ENCODE results near the gene FAM209A. TPM values are rescaled to one million over a fixed set of nuclear protein-coding genes. Genes with fewer than 3 reads are reported as not detected.
"Not testable (repeated sequence)": the region's sequence is repeated elsewhere in the genome, so short reads cannot be mapped to it uniquely, and the experiment has no call there.

Gene FAM209A
- total RNA-seq, 1 donor from 2014 or later, result not detected

DNA sequence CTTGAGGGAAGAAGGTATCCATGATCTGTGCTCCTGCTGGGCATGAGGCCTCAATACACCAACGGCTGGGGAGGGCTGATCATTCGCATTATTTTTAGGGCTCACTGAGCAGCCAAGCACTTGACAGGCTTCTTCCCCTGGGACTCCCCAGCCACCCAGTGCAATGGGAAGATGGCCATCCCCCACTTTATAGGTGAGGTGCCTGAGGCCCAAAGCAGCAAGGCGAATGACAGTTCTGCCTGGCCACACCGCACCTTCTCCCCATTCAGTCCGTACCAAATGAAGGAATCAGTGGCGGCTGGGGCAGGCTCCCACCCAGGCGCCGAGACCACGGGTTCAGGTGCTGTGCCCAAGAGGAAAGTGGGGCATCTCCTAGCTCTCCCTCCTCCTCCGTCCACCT is 4.4 kb upstream of the FAM209A start:
- DNase-seq (ENCODE audit: low spot score in 2 of 2), result peak in 1 of 2 donors; percentile 34
- intact Hi-C loops (cut with DNase I), result no loop called here
- Histone ChIP-seq H3K36me3 (peaks cover 43 to 48% of the 10 kb centered on the region in 2 donors), H3K27me3 (no peaks in the 10 kb centered on the region), H3K4me3 (no peak overlapping the region), H3K4me1 (no peaks in the 10 kb centered on the region), H3K9me3 (peaks cover 16 to 24% of the 10 kb centered on the region in 2 donors), H3K27ac (no peak overlapping the region)
- TF ChIP-seq, protein P1, sequence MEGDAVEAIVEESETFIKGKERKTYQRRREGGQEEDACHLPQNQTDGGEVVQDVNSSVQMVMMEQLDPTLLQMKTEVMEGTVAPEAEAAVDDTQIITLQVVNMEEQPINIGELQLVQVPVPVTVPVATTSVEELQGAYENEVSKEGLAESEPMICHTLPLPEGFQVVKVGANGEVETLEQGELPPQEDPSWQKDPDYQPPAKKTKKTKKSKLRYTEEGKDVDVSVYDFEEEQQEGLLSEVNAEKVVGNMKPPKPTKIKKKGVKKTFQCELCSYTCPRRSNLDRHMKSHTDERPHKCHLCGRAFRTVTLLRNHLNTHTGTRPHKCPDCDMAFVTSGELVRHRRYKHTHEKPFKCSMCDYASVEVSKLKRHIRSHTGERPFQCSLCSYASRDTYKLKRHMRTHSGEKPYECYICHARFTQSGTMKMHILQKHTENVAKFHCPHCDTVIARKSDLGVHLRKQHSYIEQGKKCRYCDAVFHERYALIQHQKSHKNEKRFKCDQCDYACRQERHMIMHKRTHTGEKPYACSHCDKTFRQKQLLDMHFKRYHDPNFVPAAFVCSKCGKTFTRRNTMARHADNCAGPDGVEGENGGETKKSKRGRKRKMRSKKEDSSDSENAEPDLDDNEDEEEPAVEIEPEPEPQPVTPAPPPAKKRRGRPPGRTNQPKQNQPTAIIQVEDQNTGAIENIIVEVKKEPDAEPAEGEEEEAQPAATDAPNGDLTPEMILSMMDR (IDR thresholded peaks at IDR 0.05), result no peak

DNA sequence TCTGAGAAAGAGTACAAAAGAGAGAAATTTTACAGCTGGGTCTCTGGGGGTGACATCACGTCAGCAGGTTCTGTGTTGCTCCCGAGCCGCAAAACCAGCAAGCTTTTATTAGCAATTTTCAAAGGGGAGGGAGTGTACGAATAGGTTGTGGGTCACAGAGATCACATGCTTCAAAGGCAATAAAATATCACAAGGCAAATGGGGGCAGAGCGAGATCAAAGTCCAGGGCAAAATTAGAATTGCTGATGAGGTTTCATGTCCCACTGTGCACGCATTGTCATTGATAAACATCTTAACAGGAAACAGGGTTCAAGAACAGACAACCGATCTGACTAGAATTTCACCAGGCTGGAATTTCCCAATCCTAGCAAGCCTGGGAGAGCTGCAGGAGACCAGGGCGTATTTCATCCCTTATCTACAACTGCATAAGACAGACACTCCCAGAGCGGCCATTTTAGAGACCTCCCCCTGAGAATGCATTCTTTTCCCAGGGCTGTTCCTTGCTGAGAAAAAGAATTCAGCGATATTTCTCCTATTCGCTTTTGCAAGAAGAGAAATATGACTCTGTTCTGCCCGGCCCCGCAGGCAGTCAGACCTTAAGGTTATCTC is 3.7 kb upstream of the FAM209A start:
- H3K36me3 ChIP-seq, result peaks cover 43 to 45% of the 10 kb centered on the region in 2 donors
- intact Hi-C loops (cut with DNase I); H3K27me3 ChIP-seq; H3K4me1 ChIP-seq; H3K4me3 ChIP-seq; H3K27ac ChIP-seq; DNase-seq (ENCODE audit: low spot score in 2 of 2): not testable (repeated sequence)
- peaks cover 16 to 24% of the 10 kb centered on the region in 2 donors for H3K9me3 ChIP-seq

DNA sequence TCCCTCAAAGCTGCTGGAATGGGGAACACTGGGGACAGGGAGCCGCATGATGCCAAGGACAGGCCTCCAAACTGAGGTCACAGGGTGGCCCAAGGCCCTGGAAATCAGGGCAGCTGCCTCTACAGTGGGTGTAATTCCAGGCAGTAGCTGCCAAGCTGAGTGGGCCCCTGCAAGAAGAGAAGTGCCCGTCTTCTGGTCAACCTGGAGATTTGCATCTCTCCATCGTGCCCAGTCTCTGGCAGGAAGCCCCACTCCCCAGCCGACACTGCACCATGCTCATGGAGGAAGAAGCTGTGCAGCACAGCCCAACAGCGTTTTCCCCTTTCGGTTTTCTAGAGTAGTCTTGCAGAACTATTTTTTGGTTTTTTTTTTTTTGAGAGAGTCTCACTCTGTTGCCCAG is 2.2 kb upstream of the FAM209A start:
- Histone ChIP-seq H3K4me3 (no peak overlapping the region), H3K9me3 (peaks cover 16 to 24% of the 10 kb centered on the region in 2 donors), H3K27ac (no peak overlapping the region), H3K4me1 (no peaks in the 10 kb centered on the region), H3K36me3 (peaks cover 33 to 34% of the 10 kb centered on the region in 2 donors), H3K27me3 (no peaks in the 10 kb centered on the region)
- TF ChIP-seq, protein P1 (IDR thresholded peaks at IDR 0.05), result no peak
- intact Hi-C loops (cut with DNase I), result no loop called here
- no peak for DNase-seq (ENCODE audit: low spot score in 2 of 2)

DNA sequence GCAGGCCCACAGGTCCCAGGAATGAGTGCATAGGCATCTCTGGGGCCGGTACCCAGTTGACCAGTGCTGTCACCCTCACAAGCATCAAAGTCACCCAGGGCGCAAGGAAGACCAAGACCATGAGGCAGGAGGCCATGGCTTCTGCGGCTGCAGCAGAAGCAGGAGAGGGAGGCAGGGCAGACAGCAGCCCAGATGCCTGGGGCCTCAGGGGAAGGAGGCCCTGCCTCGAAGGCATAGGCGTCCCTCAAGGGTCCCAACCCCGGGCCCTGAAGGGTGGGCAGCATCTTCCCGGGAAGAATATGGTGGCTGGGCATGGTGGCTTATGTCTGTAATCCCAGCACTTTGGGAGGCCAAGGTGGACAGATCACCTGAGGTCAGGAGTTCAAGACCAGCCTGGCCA is 3.0 kb downstream of the FAM209A start:
- TF ChIP-seq, protein P1 (IDR thresholded peaks at IDR 0.05), result no peak

DNA sequence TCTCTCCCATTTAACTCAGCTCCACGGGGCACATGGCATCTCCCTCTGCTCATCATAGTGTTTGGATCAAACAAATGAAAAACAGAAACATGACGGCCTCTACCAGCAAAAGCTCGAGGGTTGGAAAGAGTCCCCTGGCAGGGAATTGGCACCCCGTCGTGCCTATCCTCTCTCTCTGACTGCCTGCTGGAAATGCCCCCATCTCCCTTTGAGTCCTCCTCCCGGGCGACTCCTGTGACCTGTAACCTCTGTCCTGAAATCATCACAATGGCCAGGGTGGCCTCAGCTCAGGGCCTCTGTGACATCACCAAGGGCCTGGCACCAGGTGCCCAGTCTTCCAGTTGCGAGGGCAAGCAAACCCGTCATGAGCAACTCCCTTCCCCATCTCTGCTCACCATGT is 8.4 kb downstream of the FAM209A start, which contains the start of gene FAM209B:
FAM209B (plus strand) TSS at position 301 of the 400 bp plus-strand sequence; CDS start at position 397, 96 bp downstream.
- H3K27me3 ChIP-seq; H3K27ac ChIP-seq; DNase-seq (ENCODE audit: low spot score in 2 of 2); H3K4me1 ChIP-seq; H3K4me3 ChIP-seq; H3K9me3 ChIP-seq; H3K36me3 ChIP-seq; intact Hi-C loops (cut with DNase I): not testable (repeated sequence)

More for the DNA sequence above, 3.0 kb downstream of the FAM209A start:
- intact Hi-C loops (cut with DNase I), result no loop called here
- Histone ChIP-seq H3K4me1 (no peaks in the 10 kb centered on the region), H3K36me3 (no peaks in the 10 kb centered on the region), H3K27me3 (no peaks in the 10 kb centered on the region), H3K9me3 (no peaks in the 10 kb centered on the region), H3K27ac (no peak overlapping the region), H3K4me3 (no peak overlapping the region)
- no peak for DNase-seq (ENCODE audit: low spot score in 2 of 2)

DNA sequence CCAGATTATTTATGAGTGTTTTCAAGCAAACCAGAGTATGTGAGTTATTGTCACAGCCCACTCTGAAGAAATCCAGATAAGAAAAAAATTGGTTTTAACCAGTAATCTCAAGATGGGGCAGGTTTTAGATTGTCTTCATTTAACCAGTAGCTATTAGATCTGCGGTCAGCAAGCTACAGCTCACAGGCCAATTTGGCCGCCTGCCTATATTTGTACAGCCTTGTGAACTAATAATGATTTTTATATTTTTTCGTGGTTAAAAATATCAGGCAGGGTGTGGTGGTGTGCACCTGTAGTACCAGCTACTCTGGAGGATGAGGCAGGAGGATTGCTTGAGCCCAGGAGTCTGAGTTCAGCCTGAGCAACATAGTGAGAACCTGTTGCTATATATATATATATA is 13.5 kb downstream of the FAM209A start:
- no peak for DNase-seq (ENCODE audit: low spot score in 2 of 2)
- Histone ChIP-seq H3K4me1 (no peaks in the 10 kb centered on the region), H3K27ac (no peak overlapping the region), H3K4me3 (no peak overlapping the region), H3K9me3 (no peaks in the 10 kb centered on the region), H3K27me3 (no peaks in the 10 kb centered on the region), H3K36me3 (no peaks in the 10 kb centered on the region)
- TF ChIP-seq, protein P1 (IDR thresholded peaks at IDR 0.05), result no peak
- intact Hi-C loops (cut with DNase I), result no loop called here

DNA sequence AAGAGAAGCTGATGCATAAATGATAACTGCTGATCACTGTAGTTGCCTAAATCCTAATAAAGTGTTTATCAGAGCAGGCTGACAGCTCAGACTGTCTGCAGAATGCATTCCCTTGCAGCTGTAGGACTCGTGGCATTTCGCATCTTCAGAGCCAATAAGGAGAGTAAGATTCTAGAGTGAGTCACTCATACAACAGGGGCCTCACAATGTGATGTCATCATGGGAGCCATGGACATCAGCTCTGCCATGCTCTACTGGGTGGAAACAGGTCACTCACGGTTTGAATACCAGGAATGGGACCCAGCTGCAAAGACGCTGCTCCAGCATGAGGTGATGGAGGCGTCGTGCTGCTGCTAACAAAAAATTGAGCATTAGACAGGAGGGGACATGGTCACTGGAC is 15.9 kb downstream of the FAM209A start:
- TF ChIP-seq, protein P1 (IDR thresholded peaks at IDR 0.05), result no peak
- H3K4me3 ChIP-seq, result no peak overlapping the region
- intact Hi-C loops (cut with DNase I), result no loop called here

More for the DNA sequence above, 15.9 kb downstream of the FAM209A start:
- Histone ChIP-seq H3K27me3 (no peaks in the 10 kb centered on the region), H3K27ac (no peak overlapping the region), H3K4me1 (no peaks in the 10 kb centered on the region), H3K9me3 (no peaks in the 10 kb centered on the region), H3K36me3 (no peaks in the 10 kb centered on the region)
- DNase-seq (ENCODE audit: low spot score in 2 of 2), result no peak

Data from ascending aorta (tissue), 2 donors.